Measurements from ENCODE around the gene BCAS1.

The BCAS1 gene

DNA sequence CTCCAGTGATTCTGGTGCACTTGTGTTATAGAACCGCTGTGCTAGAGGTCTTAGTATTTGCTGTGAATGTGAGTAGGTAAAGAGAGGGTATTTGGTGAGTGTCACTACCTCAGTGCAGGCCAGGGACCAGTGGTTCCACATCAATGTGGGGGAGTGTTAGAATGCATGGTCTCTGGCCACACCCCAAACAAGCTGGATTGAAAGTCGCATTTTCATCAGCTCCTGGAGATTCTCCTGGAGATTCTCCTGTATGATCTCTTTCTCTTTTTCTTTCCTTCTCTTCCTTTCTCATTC is 26.8 kb upstream of the BCAS1 start:
- H3K27ac ChIP-seq: no peak overlapping the region
- no peaks in the 10 kb centered on the region for H3K36me3 ChIP-seq (ENCODE audit: control insufficient read depth, insufficient read depth, low read length)
- TF ChIP-seq, protein P1, sequence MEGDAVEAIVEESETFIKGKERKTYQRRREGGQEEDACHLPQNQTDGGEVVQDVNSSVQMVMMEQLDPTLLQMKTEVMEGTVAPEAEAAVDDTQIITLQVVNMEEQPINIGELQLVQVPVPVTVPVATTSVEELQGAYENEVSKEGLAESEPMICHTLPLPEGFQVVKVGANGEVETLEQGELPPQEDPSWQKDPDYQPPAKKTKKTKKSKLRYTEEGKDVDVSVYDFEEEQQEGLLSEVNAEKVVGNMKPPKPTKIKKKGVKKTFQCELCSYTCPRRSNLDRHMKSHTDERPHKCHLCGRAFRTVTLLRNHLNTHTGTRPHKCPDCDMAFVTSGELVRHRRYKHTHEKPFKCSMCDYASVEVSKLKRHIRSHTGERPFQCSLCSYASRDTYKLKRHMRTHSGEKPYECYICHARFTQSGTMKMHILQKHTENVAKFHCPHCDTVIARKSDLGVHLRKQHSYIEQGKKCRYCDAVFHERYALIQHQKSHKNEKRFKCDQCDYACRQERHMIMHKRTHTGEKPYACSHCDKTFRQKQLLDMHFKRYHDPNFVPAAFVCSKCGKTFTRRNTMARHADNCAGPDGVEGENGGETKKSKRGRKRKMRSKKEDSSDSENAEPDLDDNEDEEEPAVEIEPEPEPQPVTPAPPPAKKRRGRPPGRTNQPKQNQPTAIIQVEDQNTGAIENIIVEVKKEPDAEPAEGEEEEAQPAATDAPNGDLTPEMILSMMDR (IDR thresholded peaks at IDR 0.05): no peak
- H3K9ac ChIP-seq: no peak overlapping the region
- no peaks in the 10 kb centered on the region for H3K4me1 ChIP-seq
- no peak overlapping the region for H2AFZ ChIP-seq
- no peaks in the 10 kb centered on the region for H3K79me2 ChIP-seq
- no peak overlapping the region for H3K4me2 ChIP-seq (ENCODE audit: low read length)
- no peak overlapping the region for H3K4me3 ChIP-seq (ENCODE audit: low read depth, low read length)
- no peaks in the 10 kb centered on the region for H3K9me3 ChIP-seq (ENCODE audit: control insufficient read depth, low read length)
- H3K27me3 ChIP-seq (ENCODE audit: control insufficient read depth, insufficient read depth, low read length): no peaks in the 10 kb centered on the region

DNA sequence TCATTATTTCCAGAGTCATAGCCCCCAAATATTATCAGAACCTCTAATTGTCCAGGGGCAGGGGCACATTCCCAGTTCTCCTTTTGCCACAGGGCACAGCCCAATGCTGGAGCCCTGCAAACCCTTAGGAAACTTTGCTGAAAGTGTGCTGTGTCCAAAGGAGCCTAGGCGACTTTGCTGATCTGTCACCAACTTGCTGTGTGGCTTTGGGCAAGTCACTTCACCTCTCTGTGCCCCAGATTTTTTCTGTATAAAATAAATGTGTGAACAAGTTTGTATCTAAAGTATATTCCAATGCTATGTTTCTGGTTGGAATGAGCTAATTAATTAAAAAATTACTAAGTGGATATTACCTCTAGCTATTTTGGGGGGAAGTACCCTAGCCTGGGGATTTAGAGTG is 25.4 kb upstream of the BCAS1 start:
- no peaks in the 10 kb centered on the region for H3K27me3 ChIP-seq (ENCODE audit: control insufficient read depth, insufficient read depth, low read length)
- no peak overlapping the region for H2AFZ ChIP-seq
- no peaks in the 10 kb centered on the region for H3K4me1 ChIP-seq
- no peaks in the 10 kb centered on the region for H3K9me3 ChIP-seq (ENCODE audit: control insufficient read depth, low read length)
- H3K4me2 ChIP-seq (ENCODE audit: low read length): no peak overlapping the region
- no peak overlapping the region for H3K9ac ChIP-seq
- no peaks in the 10 kb centered on the region for H3K79me2 ChIP-seq
- no peaks in the 10 kb centered on the region for H3K36me3 ChIP-seq (ENCODE audit: control insufficient read depth, insufficient read depth, low read length)
- H3K27ac ChIP-seq: no peak overlapping the region
- H3K4me3 ChIP-seq (ENCODE audit: low read depth, low read length): no peak overlapping the region
- TF ChIP-seq, protein P1 (IDR thresholded peaks at IDR 0.05): no peak

DNA sequence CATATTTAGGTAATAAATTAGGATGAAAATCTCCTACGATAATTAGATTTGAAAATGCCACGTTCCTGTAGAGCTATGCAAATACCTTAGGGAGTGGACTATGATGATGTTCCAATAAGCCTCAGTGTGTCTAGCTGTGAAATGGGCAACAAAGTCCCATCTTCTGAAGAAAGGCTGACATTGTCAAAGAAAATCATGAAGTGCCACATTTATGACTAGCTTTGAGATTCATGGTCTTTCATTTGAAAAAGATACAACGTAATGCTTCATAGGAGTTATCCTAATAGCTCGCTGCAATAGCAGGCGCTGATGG is 23.8 kb upstream of the BCAS1 start:
- H3K4me1 ChIP-seq: no peaks in the 10 kb centered on the region
- H3K9ac ChIP-seq: no peak overlapping the region
- no peak overlapping the region for H2AFZ ChIP-seq
- no peaks in the 10 kb centered on the region for H3K9me3 ChIP-seq (ENCODE audit: control insufficient read depth, low read length)
- TF ChIP-seq, protein P1 (IDR thresholded peaks at IDR 0.05): no peak
- no peaks in the 10 kb centered on the region for H3K79me2 ChIP-seq
- no peak overlapping the region for H3K4me3 ChIP-seq (ENCODE audit: low read depth, low read length)
- no peak overlapping the region for H3K4me2 ChIP-seq (ENCODE audit: low read length)
- no peaks in the 10 kb centered on the region for H3K36me3 ChIP-seq (ENCODE audit: control insufficient read depth, insufficient read depth, low read length)
- no peaks in the 10 kb centered on the region for H3K27me3 ChIP-seq (ENCODE audit: control insufficient read depth, insufficient read depth, low read length)
- H3K27ac ChIP-seq: no peak overlapping the region

DNA sequence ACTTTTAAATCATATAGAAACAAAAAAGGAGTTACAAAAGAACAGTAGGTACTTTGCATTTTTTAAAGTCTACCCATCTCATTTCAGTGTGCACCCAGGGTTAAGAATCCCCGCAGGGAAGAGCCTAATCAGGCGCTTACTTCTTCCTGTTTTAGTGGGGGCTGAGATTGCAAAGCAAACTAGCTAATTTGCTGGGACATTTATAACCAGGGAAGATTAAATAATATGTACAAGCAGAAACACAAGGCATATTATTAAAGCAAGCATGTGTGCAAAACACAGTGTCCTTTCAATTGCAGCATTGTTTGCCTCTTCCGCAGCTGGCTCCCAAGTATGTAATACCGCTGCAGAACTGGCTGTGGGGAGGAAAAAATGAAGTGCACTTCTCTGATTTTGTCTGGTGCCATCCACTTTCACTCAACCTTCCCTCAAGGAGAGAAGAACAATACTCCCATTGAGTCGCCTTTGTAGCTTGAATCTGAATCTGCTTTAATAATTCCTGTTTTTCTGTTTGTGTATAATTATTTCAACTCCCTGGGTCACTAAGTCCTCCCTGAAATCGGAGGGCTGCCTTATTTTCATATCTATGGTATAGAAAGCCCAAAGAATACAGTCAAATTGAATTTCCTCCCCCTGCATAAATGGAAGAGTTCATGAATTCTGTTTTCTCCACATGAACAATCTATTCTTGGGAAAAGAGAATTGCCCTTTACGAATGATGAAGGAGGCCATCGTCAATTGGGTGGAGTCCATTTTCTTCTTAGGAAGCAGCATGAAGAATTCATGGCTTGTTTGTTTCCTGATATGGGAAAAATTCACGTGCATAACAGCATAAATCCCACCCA is 23.3 kb upstream of the BCAS1 start:
- no peaks in the 10 kb centered on the region for H3K36me3 ChIP-seq (ENCODE audit: control insufficient read depth, insufficient read depth, low read length)
- H3K27me3 ChIP-seq (ENCODE audit: control insufficient read depth, insufficient read depth, low read length): no peaks in the 10 kb centered on the region
- H3K9me3 ChIP-seq (ENCODE audit: control insufficient read depth, low read length): no peaks in the 10 kb centered on the region
- H3K4me2 ChIP-seq (ENCODE audit: low read length): no peak overlapping the region
- H3K4me1 ChIP-seq: no peaks in the 10 kb centered on the region
- no peak overlapping the region for H3K9ac ChIP-seq
- no peak overlapping the region for H3K27ac ChIP-seq
- H3K4me3 ChIP-seq (ENCODE audit: low read depth, low read length): no peak overlapping the region
- no peaks in the 10 kb centered on the region for H3K79me2 ChIP-seq
- TF ChIP-seq, protein P1 (IDR thresholded peaks at IDR 0.05): no peak
- no peak overlapping the region for H2AFZ ChIP-seq

DNA sequence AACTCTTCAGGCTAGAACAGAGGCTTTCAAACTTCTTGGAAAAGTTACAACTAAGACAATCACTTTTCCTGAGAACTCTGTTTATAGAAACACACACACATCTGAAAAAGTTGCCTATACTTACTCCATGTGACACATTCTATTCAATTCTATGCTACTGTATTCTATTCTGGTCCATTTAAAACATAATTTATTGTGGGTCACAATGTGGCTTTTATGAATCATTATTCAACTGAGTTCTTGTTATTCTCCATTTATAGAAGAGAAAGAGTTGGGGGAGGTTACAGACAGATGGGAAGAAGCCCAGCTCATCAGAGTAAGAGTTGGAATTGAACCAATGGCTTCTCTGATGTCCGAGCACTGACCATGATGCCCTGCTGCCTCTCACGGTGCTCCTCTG is 21.6 kb upstream of the BCAS1 start:
- no peak overlapping the region for H2AFZ ChIP-seq
- no peak overlapping the region for H3K9ac ChIP-seq
- TF ChIP-seq, protein P1 (IDR thresholded peaks at IDR 0.05): no peak
- no peaks in the 10 kb centered on the region for H3K79me2 ChIP-seq
- H3K4me2 ChIP-seq (ENCODE audit: low read length): no peak overlapping the region
- H3K9me3 ChIP-seq (ENCODE audit: control insufficient read depth, low read length): no peaks in the 10 kb centered on the region
- no peaks in the 10 kb centered on the region for H3K36me3 ChIP-seq (ENCODE audit: control insufficient read depth, insufficient read depth, low read length)
- no peaks in the 10 kb centered on the region for H3K27me3 ChIP-seq (ENCODE audit: control insufficient read depth, insufficient read depth, low read length)
- no peak overlapping the region for H3K27ac ChIP-seq
- H3K4me1 ChIP-seq: no peaks in the 10 kb centered on the region
- H3K4me3 ChIP-seq (ENCODE audit: low read depth, low read length): no peak overlapping the region

Data from parathyroid adenoma (tissue), 2 donors.